ENCODE results near the gene DNAH11.

DNA sequence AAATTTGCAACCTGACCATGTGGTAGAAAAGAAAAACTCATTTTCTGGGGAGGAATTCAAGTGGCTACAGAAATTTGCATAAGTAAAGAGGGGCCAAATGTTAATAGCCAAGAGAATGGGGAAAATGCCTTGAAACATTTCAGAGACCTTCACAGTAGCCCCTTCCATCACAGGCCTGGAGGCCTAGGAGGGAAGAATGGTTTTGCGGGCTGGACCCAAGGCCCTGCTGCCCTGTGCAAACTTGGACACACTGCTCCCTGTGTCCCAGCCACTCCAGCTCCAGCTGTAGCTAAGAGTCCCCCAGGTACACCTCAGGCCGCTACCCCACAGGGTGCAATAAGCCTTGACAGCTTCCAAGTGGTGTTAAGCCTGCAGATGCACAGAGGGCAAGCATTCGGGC lies 16.4 kb upstream of the DNAH11 start:
- no peak for TF ChIP-seq CTCF (conservative IDR thresholded peaks at IDR 0.05 in 1 of 2, IDR thresholded peaks at IDR 0.05 in 1 of 2; ENCODE audit: low read depth in 1 of 2, low read length in 2 of 2)
- TF ChIP-seq EZH2 (IDR thresholded peaks at IDR 0.05; ENCODE audit: low read length, missing control alignments): no peak

Measured in fibroblast of lung (primary cell).